ENCODE data around the gene COX6B2. TPM values are rescaled to one million over a fixed set of nuclear protein-coding genes. Genes with fewer than 3 reads are reported as not detected.

COX6B2 gene
- total and polyA plus RNA-seq, 2 of the 13 experiments (the other 11 are each of a cell fraction or from before 2014, with no cell fraction given): 0.21 TPM; not detected in 1

- DNase-seq (ENCODE audit: low spot score) (no peak), FAIRE-seq (no peak), ATAC-seq (no peak)
- POLR2A ChIA-PET: interaction anchor here (0.9 to 1.8 kb wide), 2 partner anchors 13 to 19 kb away, joined by 3 to 4 read pairs; partner anchors contain the start of gene KMT5C
- H2AFZ ChIP-seq (ENCODE audit: low read length): no peak overlapping the region
- peaks cover 19% of the 10 kb centered on the region for H3K4me1 ChIP-seq (ENCODE audit: insufficient read depth, low read length)
- TF ChIP-seq NR2F1 (CRISPR knock-in tag; IDR thresholded peaks at IDR 0.05) (no peak), ZNF547 (CRISPR knock-in tag; IDR thresholded peaks at IDR 0.05) (0 out of 2 replicates have a peak, but pooled peaks have one; percentile 23)
- no peak overlapping the region for H3K4me2 ChIP-seq (ENCODE audit: low read depth, low read length)
- no peak overlapping the region for H3K4me3 ChIP-seq (replicated peaks in 1 of 3; ENCODE audit: insufficient read depth in 1 of 3, low read depth in 2 of 3, low read length in 3 of 3)
- WGBS (ENCODE audit: low lambda C conversion rate): 27% methylated on average over 24 of the region's 25 CpGs
- CTCF ChIA-PET (ENCODE audit: low intra/inter-chr PET ratio, low total read pairs): no interaction called here
- H3K79me2 ChIP-seq (ENCODE audit: insufficient read depth, low read length): no peaks in the 10 kb centered on the region
- H3K27ac ChIP-seq (ENCODE audit: extremely low read length, insufficient read depth, low read length): no peak overlapping the region
- no peaks in the 10 kb centered on the region; a peak in 1 of 5 replicates for H3K36me3 ChIP-seq (replicated peaks in 1 of 2; ENCODE audit: control insufficient read depth in 1 of 2, insufficient read depth in 2 of 2, low read length in 2 of 2)
- in situ Hi-C loops (cut with HindIII; ENCODE audit: extremely low pct_ligation_motif_present, low pct_unique_long_range_greater_than_20kb) (no loop called here), intact Hi-C loops (cut with micrococcal nuclease; ENCODE audit: unreplicated experiment) (no loop called here)
- H3K9ac ChIP-seq (ENCODE audit: insufficient read depth, low read depth, low read length): no peak overlapping the region
- H3K27me3 ChIP-seq (ENCODE audit: control insufficient read depth in 1 of 2, insufficient read depth in 2 of 2, low read length in 2 of 2): peaks cover 8 to 49% of the 10 kb centered on the region in 2 experiments
- H4K20me1 ChIP-seq (ENCODE audit: insufficient read depth, low read length): 0 out of 2 replicates have a peak, but pooled peaks cover 4% of the 10 kb centered on the region
- H3K9me3 ChIP-seq (ENCODE audit: low read length): no peaks in the 10 kb centered on the region
- no TSS peak for BruUV-seq (replicated peaks)
Measured at GRCh38 chr19:55352549-55353145, 1.9 kb downstream of the COX6B2 start.

DNA sequence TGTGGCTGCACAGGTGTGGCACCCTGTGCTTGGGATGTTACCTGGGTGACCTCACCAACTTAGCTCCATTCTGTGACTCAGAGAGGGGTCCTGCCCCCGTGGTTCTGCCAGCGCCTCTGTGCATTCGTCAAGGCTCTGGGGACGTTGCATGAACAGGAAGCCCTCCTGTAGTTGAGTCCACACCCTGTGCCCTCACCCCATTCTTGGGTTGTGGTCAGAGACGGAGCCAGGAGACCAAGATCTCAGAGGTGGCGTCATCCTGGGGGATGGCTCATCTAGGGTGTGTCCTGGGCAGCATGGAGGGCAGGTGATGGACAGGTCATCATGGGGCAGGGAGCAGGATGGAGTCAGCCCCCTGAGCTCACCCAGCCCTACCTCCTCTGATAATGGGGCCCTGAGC lies 2.5 kb downstream of the COX6B2 start:
- intact Hi-C loops (cut with micrococcal nuclease; ENCODE audit: unreplicated experiment): no loop called here
- ATAC-seq (no peak), DNase-seq (ENCODE audit: low spot score) (no peak), FAIRE-seq (no peak)
- ChIA-PET POLR2A (interaction anchor here (0.9 to 1.8 kb wide), 2 partner anchors 13 to 18 kb away, joined by 3 to 4 read pairs; partner anchors contain the start of gene KMT5C), CTCF (ENCODE audit: low intra/inter-chr PET ratio, low total read pairs) (no interaction called here)
- no CpG with 5 or more reads among the region's 6 CpGs for WGBS (ENCODE audit: low lambda C conversion rate)
- Histone ChIP-seq H3K27me3 (ENCODE audit: control insufficient read depth in 1 of 2, insufficient read depth in 2 of 2, low read length in 2 of 2) (peaks cover 7 to 48% of the 10 kb centered on the region in 2 experiments), H3K9me3 (ENCODE audit: low read length) (no peaks in the 10 kb centered on the region), H3K9ac (ENCODE audit: insufficient read depth, low read depth, low read length) (no peak overlapping the region), H3K79me2 (ENCODE audit: insufficient read depth, low read length) (no peaks in the 10 kb centered on the region), H3K36me3 (replicated peaks in 1 of 2; ENCODE audit: control insufficient read depth in 1 of 2, insufficient read depth in 2 of 2, low read length in 2 of 2) (no peaks in the 10 kb centered on the region; a peak in 1 of 5 replicates), H3K4me3 (replicated peaks in 1 of 3; ENCODE audit: insufficient read depth in 1 of 3, low read depth in 2 of 3, low read length in 3 of 3) (no peak overlapping the region), H2AFZ (ENCODE audit: low read length) (no peak overlapping the region), H3K4me2 (ENCODE audit: low read depth, low read length) (no peak overlapping the region), H3K4me1 (ENCODE audit: insufficient read depth, low read length) (peaks cover 19% of the 10 kb centered on the region), H4K20me1 (ENCODE audit: insufficient read depth, low read length) (0 out of 2 replicates have a peak, but pooled peaks cover 4% of the 10 kb centered on the region), H3K27ac (ENCODE audit: extremely low read length, insufficient read depth, low read length) (no peak overlapping the region)
- no TSS peak for BruUV-seq (replicated peaks)
- in situ Hi-C loops (cut with HindIII; ENCODE audit: extremely low pct_ligation_motif_present, low pct_unique_long_range_greater_than_20kb): no loop called here
- TF ChIP-seq, protein P1, sequence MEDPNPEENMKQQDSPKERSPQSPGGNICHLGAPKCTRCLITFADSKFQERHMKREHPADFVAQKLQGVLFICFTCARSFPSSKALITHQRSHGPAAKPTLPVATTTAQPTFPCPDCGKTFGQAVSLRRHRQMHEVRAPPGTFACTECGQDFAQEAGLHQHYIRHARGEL (CRISPR knock-in tag; IDR thresholded peaks at IDR 0.05): no peak
- no peak for TF ChIP-seq ETV6 (CRISPR knock-in tag; conservative IDR thresholded peaks at IDR 0.05)
- no peak for TF ChIP-seq NAIF1 (CRISPR knock-in tag; IDR thresholded peaks at IDR 0.05; ENCODE audit: borderline replicate concordance)
- TF ChIP-seq SUZ12 (IDR thresholded peaks at IDR 0.05; ENCODE audit: low read depth, low read length): no peak

Measured in HepG2 (cell line).